ENCODE measurements around the gene CNFN.

GRCh38 chr19:42368360-42368759 lies 21.7 kb downstream of the CNFN start:
- TF ChIP-seq ZNF274 (IDR thresholded peaks at IDR 0.05; ENCODE audit: low read depth, low read length) (no peak), SUZ12 (IDR thresholded peaks at IDR 0.05; ENCODE audit: extremely low read depth, insufficient read depth, insufficient read length) (no peak), YY1 (IDR thresholded peaks at IDR 0.05; ENCODE audit: insufficient read depth, insufficient read length) (no peak)

All from NT2/D1 (cell line).